ENCODE data around the gene NOVA2. TPM values are rescaled to one million over a fixed set of nuclear protein-coding genes. Genes with fewer than 3 reads are reported as not detected.

The NOVA2 gene
- total and polyA plus RNA-seq, 2 donors (not counting 3 experiments of a cell fraction or from before 2014, with no cell fraction given): 5.6 to 34.2 TPM

DNA sequence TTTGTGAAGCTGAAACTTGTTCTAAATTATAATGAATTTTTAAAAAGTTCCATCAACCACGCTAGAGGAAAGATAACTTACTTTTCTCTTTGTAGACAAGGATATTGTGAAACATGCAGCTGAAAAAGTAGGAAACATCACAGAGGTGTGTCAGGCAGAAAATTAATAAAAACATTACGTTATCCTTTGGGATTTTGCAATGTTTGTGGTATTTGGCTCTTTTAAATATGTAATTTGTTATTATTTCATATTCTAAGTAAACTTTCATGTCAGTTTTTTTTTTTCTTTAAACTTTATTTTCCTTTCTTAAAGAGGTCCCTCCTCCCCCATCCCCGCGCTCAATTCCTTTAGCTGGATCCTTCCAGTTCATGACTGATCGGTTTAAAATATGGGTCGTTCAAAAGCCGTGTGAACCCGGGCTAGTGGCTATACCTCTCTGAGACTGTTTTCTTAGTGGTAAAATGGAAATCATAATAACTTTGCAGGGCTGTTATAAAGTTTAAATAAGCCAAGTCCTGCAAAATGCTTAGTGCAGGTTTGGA is 20.9 kb upstream of the NOVA2 start:
- FAIRE-seq: no peak
- Histone ChIP-seq H3K9me3 (replicated peaks; ENCODE audit: control insufficient read depth, insufficient read depth, low read length) (no peaks in the 10 kb centered on the region), H3K27ac (ENCODE audit: insufficient read depth, low read depth, low read length) (no peak overlapping the region), H3K9me1 (replicated peaks; ENCODE audit: control insufficient read depth, extremely low read depth, insufficient read depth, low read length) (no peaks in the 10 kb centered on the region), H3K36me3 (ENCODE audit: control insufficient read depth in 2 of 2, extremely low read depth in 1 of 2, insufficient read depth in 2 of 2, low read length in 2 of 2) (no peaks in the 10 kb centered on the region), H3K27me3 (ENCODE audit: control insufficient read depth in 2 of 2, insufficient read depth in 2 of 2, low read length in 2 of 2) (peaks cover 0 to 2% of the 10 kb centered on the region in 2 experiments), H4K20me1 (replicated peaks; ENCODE audit: control insufficient read depth, extremely low read depth, insufficient read depth, low read length) (no peaks in the 10 kb centered on the region), H3K79me2 (ENCODE audit: control insufficient read depth, insufficient read depth, low read length) (peaks cover 5% of the 10 kb centered on the region), H3K4me2 (ENCODE audit: insufficient read depth, low read length) (peak overlapping the region; percentile 94), H3K9ac (replicated peaks; ENCODE audit: extremely low read depth, insufficient read depth, low read length) (peak overlapping the region; percentile 32), H3K4me1 (ENCODE audit: control insufficient read depth, extremely low read depth, insufficient read depth, low read length) (peaks cover 10% of the 10 kb centered on the region), H3K4me3 (replicated peaks in 1 of 3; ENCODE audit: insufficient read depth in 1 of 3, low read depth in 1 of 3, low read length in 3 of 3) (peak overlapping the region; percentile 20 to 60 (median 29)), H2AFZ (ENCODE audit: low read depth, low read length) (peak overlapping the region; percentile 60)
- no peak for DNase-seq (ENCODE audit: low read depth, low spot score)
- intact Hi-C loops (cut with micrococcal nuclease) (loop anchor here (2.0 kb wide), 1 partner anchor 92 kb away; the partner anchor contains the start of gene MYPOP), dilution Hi-C loops (cut with MboI; ENCODE audit: extremely low pct_ligation_motif_present, low sequenced_read_pairs) (no loop called here)
- POLR2A ChIA-PET: interaction anchor here (0.6 to 1.0 kb wide), 3 partner anchors 21 to 92 kb away, joined by 3 to 5 read pairs (median 3); partner anchors contain the start of gene MYPOP
- CTCF ChIA-PET: interaction anchor here (0.9 to 2.0 kb wide), 12 partner anchors 8 to 286 kb away, joined by 3 to 11 read pairs (median 4); partner anchors contain the start of genes MYPOP and NOVA2
- no TSS peak for BruUV-seq (replicated peaks)
- no peak for TF ChIP-seq GATA2 (IDR thresholded peaks at IDR 0.05; ENCODE audit: insufficient read depth, insufficient read length, low read depth, low read length)

DNA sequence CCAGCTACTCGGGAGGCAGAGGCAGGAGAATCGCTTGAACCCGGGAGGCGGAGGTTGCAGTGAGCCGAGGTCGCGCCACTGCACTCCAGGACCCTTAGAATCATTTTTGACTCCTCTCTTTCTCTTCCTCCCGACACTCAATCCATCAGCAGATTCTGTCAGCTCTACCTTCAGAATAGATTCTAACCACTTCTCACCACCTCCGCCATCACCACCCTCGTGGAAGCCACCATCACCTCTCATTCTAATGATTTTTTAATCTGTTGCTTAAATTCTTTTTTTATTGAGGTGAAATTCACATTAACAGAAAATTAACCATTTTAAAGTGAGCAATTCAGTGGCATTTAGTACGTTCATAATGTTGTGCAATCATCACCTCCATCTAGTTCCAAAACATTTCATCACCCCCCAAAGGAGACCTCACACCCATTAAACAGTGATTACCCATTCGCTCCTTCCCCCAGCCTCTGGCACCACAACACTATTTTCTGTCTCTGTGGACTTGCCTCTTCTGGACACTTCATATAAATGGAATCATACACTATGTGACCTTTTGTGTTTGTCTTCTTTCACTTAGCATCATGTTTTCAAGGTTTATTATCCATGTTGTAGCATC is 16.6 kb upstream of the NOVA2 start:
- Histone ChIP-seq H3K9ac (replicated peaks; ENCODE audit: extremely low read depth, insufficient read depth, low read length) (no peak overlapping the region), H3K27me3 (ENCODE audit: control insufficient read depth in 2 of 2, insufficient read depth in 2 of 2, low read length in 2 of 2) (peaks cover 2 to 6% of the 10 kb centered on the region in 2 experiments), H2AFZ (ENCODE audit: low read depth, low read length) (no peak overlapping the region), H3K9me3 (replicated peaks; ENCODE audit: control insufficient read depth, insufficient read depth, low read length) (no peaks in the 10 kb centered on the region), H3K4me3 (replicated peaks in 1 of 3; ENCODE audit: insufficient read depth in 1 of 3, low read depth in 1 of 3, low read length in 3 of 3) (no peak overlapping the region), H3K27ac (ENCODE audit: insufficient read depth, low read depth, low read length) (no peak overlapping the region), H3K4me1 (ENCODE audit: control insufficient read depth, extremely low read depth, insufficient read depth, low read length) (peaks cover 4% of the 10 kb centered on the region), H4K20me1 (replicated peaks; ENCODE audit: control insufficient read depth, extremely low read depth, insufficient read depth, low read length) (no peaks in the 10 kb centered on the region), H3K4me2 (ENCODE audit: insufficient read depth, low read length) (no peak overlapping the region), H3K36me3 (ENCODE audit: control insufficient read depth in 2 of 2, extremely low read depth in 1 of 2, insufficient read depth in 2 of 2, low read length in 2 of 2) (no peaks in the 10 kb centered on the region), H3K79me2 (ENCODE audit: control insufficient read depth, insufficient read depth, low read length) (no peaks in the 10 kb centered on the region), H3K9me1 (replicated peaks; ENCODE audit: control insufficient read depth, extremely low read depth, insufficient read depth, low read length) (no peaks in the 10 kb centered on the region)
- intact Hi-C loops (cut with micrococcal nuclease): no loop called here
- TF ChIP-seq, protein P1, sequence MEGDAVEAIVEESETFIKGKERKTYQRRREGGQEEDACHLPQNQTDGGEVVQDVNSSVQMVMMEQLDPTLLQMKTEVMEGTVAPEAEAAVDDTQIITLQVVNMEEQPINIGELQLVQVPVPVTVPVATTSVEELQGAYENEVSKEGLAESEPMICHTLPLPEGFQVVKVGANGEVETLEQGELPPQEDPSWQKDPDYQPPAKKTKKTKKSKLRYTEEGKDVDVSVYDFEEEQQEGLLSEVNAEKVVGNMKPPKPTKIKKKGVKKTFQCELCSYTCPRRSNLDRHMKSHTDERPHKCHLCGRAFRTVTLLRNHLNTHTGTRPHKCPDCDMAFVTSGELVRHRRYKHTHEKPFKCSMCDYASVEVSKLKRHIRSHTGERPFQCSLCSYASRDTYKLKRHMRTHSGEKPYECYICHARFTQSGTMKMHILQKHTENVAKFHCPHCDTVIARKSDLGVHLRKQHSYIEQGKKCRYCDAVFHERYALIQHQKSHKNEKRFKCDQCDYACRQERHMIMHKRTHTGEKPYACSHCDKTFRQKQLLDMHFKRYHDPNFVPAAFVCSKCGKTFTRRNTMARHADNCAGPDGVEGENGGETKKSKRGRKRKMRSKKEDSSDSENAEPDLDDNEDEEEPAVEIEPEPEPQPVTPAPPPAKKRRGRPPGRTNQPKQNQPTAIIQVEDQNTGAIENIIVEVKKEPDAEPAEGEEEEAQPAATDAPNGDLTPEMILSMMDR (IDR thresholded peaks at IDR 0.05; ENCODE audit: extremely low read depth in 1 of 2, insufficient read depth in 1 of 2, low read depth in 1 of 2, low read length in 2 of 2): no peak
- no peak for TF ChIP-seq GATA2 (IDR thresholded peaks at IDR 0.05; ENCODE audit: insufficient read depth, insufficient read length, low read depth, low read length)
- TF ChIP-seq, protein P2, sequence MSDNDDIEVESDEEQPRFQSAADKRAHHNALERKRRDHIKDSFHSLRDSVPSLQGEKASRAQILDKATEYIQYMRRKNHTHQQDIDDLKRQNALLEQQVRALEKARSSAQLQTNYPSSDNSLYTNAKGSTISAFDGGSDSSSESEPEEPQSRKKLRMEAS (IDR thresholded peaks at IDR 0.05; ENCODE audit: insufficient read depth, insufficient read length): no peak
- no peak for TF ChIP-seq EZH2 (IDR thresholded peaks at IDR 0.05; ENCODE audit: borderline replicate concordance, low read depth, low read length, severe bottlenecking)
- TF ChIP-seq FOS (IDR thresholded peaks at IDR 0.05; ENCODE audit: borderline replicate concordance, insufficient read depth, low read length): no peak
- TF ChIP-seq POLR2A (IDR thresholded peaks at IDR 0.05; ENCODE audit: low read depth, low read length): no peak
- no peak for TF ChIP-seq JUN (IDR thresholded peaks at IDR 0.05; ENCODE audit: borderline replicate concordance, insufficient read depth, insufficient read length, low read depth)
- TF ChIP-seq MYC (IDR thresholded peaks at IDR 0.05; ENCODE audit: low read depth, low read length): no peak
- no peak for TF ChIP-seq POLR2AphosphoS5 (IDR thresholded peaks at IDR 0.05; ENCODE audit: insufficient read depth, low read depth, low read length)
- dilution Hi-C loops (cut with MboI; ENCODE audit: extremely low pct_ligation_motif_present, low sequenced_read_pairs): no loop called here
- no TSS peak for BruUV-seq (replicated peaks)
- CTCF ChIA-PET: no interaction called here
- POLR2A ChIA-PET: interaction anchor here (0.6 kb wide), 1 partner anchor 309 kb away, joined by 3 read pairs; no protein-coding TSS in a partner anchor
- DNase-seq (ENCODE audit: low read depth, low spot score): no peak
- no peak for FAIRE-seq
